ENCODE measurements around the gene USP9X.

The USP9X gene

GRCh38 chrX:41085878-41086626 lies 807 bp downstream of the USP9X start:
- in situ Hi-C loops (cut with HindIII; ENCODE audit: low sequenced_read_pairs), result no loop called here

GRCh38 chrX:41086627-41086932 lies 1.3 kb downstream of the USP9X start:
- in situ Hi-C loops (cut with HindIII; ENCODE audit: low sequenced_read_pairs), result no loop called here

- in situ Hi-C loops (cut with HindIII; ENCODE audit: low sequenced_read_pairs), result no loop called here
Measured at GRCh38 chrX:41087201-41087600, 2.0 kb downstream of the USP9X start.

- in situ Hi-C loops (cut with HindIII; ENCODE audit: low sequenced_read_pairs), result no loop called here
Measured at GRCh38 chrX:41090568-41091238, 5.5 kb downstream of the USP9X start.

GRCh38 chrX:41092776-41093175 lies 7.5 kb downstream of the USP9X start:
- in situ Hi-C loops (cut with HindIII; ENCODE audit: low sequenced_read_pairs), result no loop called here

GRCh38 chrX:41095174-41095573 lies 9.9 kb downstream of the USP9X start:
- in situ Hi-C loops (cut with HindIII; ENCODE audit: low sequenced_read_pairs), result loop anchor here (5.0 kb wide), 1 partner anchor 43 kb away; no protein-coding TSS in a partner anchor

- in situ Hi-C loops (cut with HindIII; ENCODE audit: low sequenced_read_pairs), result loop anchor here (5.0 kb wide), 1 partner anchor 44 kb away; no protein-coding TSS in a partner anchor
Measured at GRCh38 chrX:41095908-41096307, 10.7 kb downstream of the USP9X start.

GRCh38 chrX:41096339-41096955 lies 11.2 kb downstream of the USP9X start:
- in situ Hi-C loops (cut with HindIII; ENCODE audit: low sequenced_read_pairs), result loop anchor here (5.0 kb wide), 1 partner anchor 44 kb away; no protein-coding TSS in a partner anchor

- in situ Hi-C loops (cut with HindIII; ENCODE audit: low sequenced_read_pairs), result loop anchor here (5.0 kb wide), 1 partner anchor 45 kb away; no protein-coding TSS in a partner anchor
Measured at GRCh38 chrX:41097326-41097725, 12.1 kb downstream of the USP9X start.

- in situ Hi-C loops (cut with HindIII; ENCODE audit: low sequenced_read_pairs), result loop anchor here (25.0 kb wide), 1 partner anchor 438 kb away; no protein-coding TSS in a partner anchor
Measured at GRCh38 chrX:41100200-41100599, 15.0 kb downstream of the USP9X start.

GRCh38 chrX:41100819-41101218 lies 15.6 kb downstream of the USP9X start:
- in situ Hi-C loops (cut with HindIII; ENCODE audit: low sequenced_read_pairs), result loop anchor here (25.0 kb wide), 1 partner anchor 439 kb away; no protein-coding TSS in a partner anchor

- in situ Hi-C loops (cut with HindIII; ENCODE audit: low sequenced_read_pairs), result loop anchor here (25.0 kb wide), 1 partner anchor 443 kb away; no protein-coding TSS in a partner anchor
Measured at GRCh38 chrX:41105005-41105404, 19.8 kb downstream of the USP9X start.

GRCh38 chrX:41106257-41106656 lies 21.0 kb downstream of the USP9X start:
- in situ Hi-C loops (cut with HindIII; ENCODE audit: low sequenced_read_pairs), result loop anchor here (25.0 kb wide), 1 partner anchor 444 kb away; no protein-coding TSS in a partner anchor

GRCh38 chrX:41108007-41108406 lies 22.8 kb downstream of the USP9X start:
- in situ Hi-C loops (cut with HindIII; ENCODE audit: low sequenced_read_pairs), result loop anchor here (25.0 kb wide), 1 partner anchor 446 kb away; no protein-coding TSS in a partner anchor

- in situ Hi-C loops (cut with HindIII; ENCODE audit: low sequenced_read_pairs), result loop anchor here (25.0 kb wide), 1 partner anchor 446 kb away; no protein-coding TSS in a partner anchor
Measured at GRCh38 chrX:41108463-41109205, 23.4 kb downstream of the USP9X start.

GRCh38 chrX:41110801-41111625 lies 25.8 kb downstream of the USP9X start:
- in situ Hi-C loops (cut with HindIII; ENCODE audit: low sequenced_read_pairs), result loop anchor here (25.0 kb wide), 1 partner anchor 449 kb away; no protein-coding TSS in a partner anchor

GRCh38 chrX:41115104-41115425 lies 29.8 kb downstream of the USP9X start:
- in situ Hi-C loops (cut with HindIII; ENCODE audit: low sequenced_read_pairs), result loop anchor here (25.0 kb wide), 1 partner anchor 453 kb away; no protein-coding TSS in a partner anchor

GRCh38 chrX:41116948-41117347 lies 31.7 kb downstream of the USP9X start:
- in situ Hi-C loops (cut with HindIII; ENCODE audit: low sequenced_read_pairs), result loop anchor here (25.0 kb wide), 1 partner anchor 455 kb away; no protein-coding TSS in a partner anchor

- in situ Hi-C loops (cut with HindIII; ENCODE audit: low sequenced_read_pairs), result loop anchor here (25.0 kb wide), 1 partner anchor 456 kb away; no protein-coding TSS in a partner anchor
Measured at GRCh38 chrX:41118156-41118555, 32.9 kb downstream of the USP9X start.

GRCh38 chrX:41119803-41120202 lies 34.6 kb downstream of the USP9X start:
- in situ Hi-C loops (cut with HindIII; ENCODE audit: low sequenced_read_pairs), result loop anchor here (25.0 kb wide), 1 partner anchor 458 kb away; no protein-coding TSS in a partner anchor
